ENCODE results near the gene MTG1.
"Not testable (repeated sequence)": the region's sequence is repeated elsewhere in the genome, so short reads cannot be mapped to it uniquely, and the experiment has no call there.

Gene MTG1

GRCh38 chr10:133422807-133423771 is 29.1 kb downstream of the MTG1 start:
- TF ChIP-seq POLR2A (IDR thresholded peaks at IDR 0.05; ENCODE audit: low read depth, low read length), result no peak
- no peak for TF ChIP-seq POLR2AphosphoS5 (IDR thresholded peaks at IDR 0.05; ENCODE audit: low read depth, low read length)
- TF ChIP-seq TAF1 (IDR thresholded peaks at IDR 0.05; ENCODE audit: borderline replicate concordance, low read depth, low read length), result no peak
- FAIRE-seq (no peak), DNase-seq (ENCODE audit: insufficient read length) (no peak)

GRCh38 chr10:133424102-133424501 is 30.1 kb downstream of the MTG1 start:
- DNase-seq (ENCODE audit: insufficient read length); FAIRE-seq: not testable (repeated sequence)

- FAIRE-seq; DNase-seq (ENCODE audit: insufficient read length): not testable (repeated sequence)
Measured at GRCh38 chr10:133424601-133425000, 30.6 kb downstream of the MTG1 start, which contains the start of gene SPRN. TSS of gene SPRN (minus strand) at chr10:133424625. CDS start at chr10:133423681, 944 bp downstream.

- not testable (repeated sequence) for FAIRE-seq; DNase-seq (ENCODE audit: insufficient read length)
Measured at GRCh38 chr10:133429571-133429970, 35.6 kb downstream of the MTG1 start.

- DNase-seq (ENCODE audit: insufficient read length); FAIRE-seq: not testable (repeated sequence)
Measured at GRCh38 chr10:133431888-133432613, 38.1 kb downstream of the MTG1 start.

- DNase-seq (ENCODE audit: insufficient read length); FAIRE-seq: not testable (repeated sequence)
Measured at GRCh38 chr10:133432789-133433188, 38.8 kb downstream of the MTG1 start.

GRCh38 chr10:133438711-133439273 is 44.8 kb downstream of the MTG1 start:
- TF ChIP-seq TAF1 (IDR thresholded peaks at IDR 0.05; ENCODE audit: borderline replicate concordance, low read depth, low read length), result no peak
- FAIRE-seq (peak; percentile 62), DNase-seq (ENCODE audit: insufficient read length) (peak; percentile 30)

GRCh38 chr10:133439517-133440461 is 45.8 kb downstream of the MTG1 start:
- no peak for DNase-seq (ENCODE audit: insufficient read length)
- TF ChIP-seq TAF1 (IDR thresholded peaks at IDR 0.05; ENCODE audit: borderline replicate concordance, low read depth, low read length) (no peak), POLR2AphosphoS5 (IDR thresholded peaks at IDR 0.05; ENCODE audit: low read depth, low read length) (no peak), POLR2A (IDR thresholded peaks at IDR 0.05; ENCODE audit: low read depth, low read length) (no peak)
- no peak for FAIRE-seq

- FAIRE-seq, result no peak
- no peak for DNase-seq (ENCODE audit: insufficient read length)
- TF ChIP-seq POLR2A (IDR thresholded peaks at IDR 0.05; ENCODE audit: low read depth, low read length) (no peak), POLR2AphosphoS5 (IDR thresholded peaks at IDR 0.05; ENCODE audit: low read depth, low read length) (no peak), TAF1 (IDR thresholded peaks at IDR 0.05; ENCODE audit: borderline replicate concordance, low read depth, low read length) (no peak)
Measured at GRCh38 chr10:133440633-133441285, 46.8 kb downstream of the MTG1 start.

- FAIRE-seq; DNase-seq (ENCODE audit: insufficient read length): not testable (repeated sequence)
Measured at GRCh38 chr10:133441356-133441755, 47.4 kb downstream of the MTG1 start.

GRCh38 chr10:133441780-133442179 is 47.8 kb downstream of the MTG1 start:
- DNase-seq (ENCODE audit: insufficient read length) (peak; percentile 19), FAIRE-seq (no peak)
- TF ChIP-seq POLR2A (IDR thresholded peaks at IDR 0.05; ENCODE audit: low read depth, low read length) (no peak), POLR2AphosphoS5 (IDR thresholded peaks at IDR 0.05; ENCODE audit: low read depth, low read length) (no peak), TAF1 (IDR thresholded peaks at IDR 0.05; ENCODE audit: borderline replicate concordance, low read depth, low read length) (no peak)

All from GM12892 (cell line).